Erythroblast (primary cell): ENCODE results near the gene ACKR3.

Experiments used
- GATA1 ChIP-seq: IDR thresholded peaks from 2 replicates; pipeline ENCODE4 v1.6.1; 2011; ENCODE audit warnings: low read depth, mild to moderate bottlenecking, control low read depth, low read length, moderate library complexity
- POLR2A ChIP-seq: IDR thresholded peaks from 2 replicates; pipeline ENCODE4 v1.6.1; 2011; ENCODE audit warnings: mild to moderate bottlenecking, low read length

DNA sequence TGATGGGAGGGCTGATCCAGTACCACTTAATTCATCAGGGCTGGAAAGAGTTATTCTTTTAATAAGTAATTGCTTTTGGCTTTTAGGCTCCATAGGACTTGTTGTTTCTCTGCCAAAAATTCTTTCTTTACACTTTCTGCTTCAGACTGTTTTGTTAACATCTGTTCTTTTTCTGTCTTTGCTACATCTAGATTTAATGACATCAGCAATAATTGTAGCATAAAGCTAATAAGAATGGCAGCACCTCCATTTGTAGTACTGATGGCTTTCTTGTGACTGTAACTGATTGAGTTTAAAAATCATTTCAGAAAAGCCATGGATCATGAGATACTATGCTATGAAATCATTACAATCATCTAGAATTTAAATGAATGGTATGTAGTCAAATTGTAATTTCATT is 46.4 kb upstream of the ACKR3 start:
- no peak for TF ChIP-seq POLR2A
- TF ChIP-seq GATA1: no peak
